ENCODE results near the gene MIPOL1. TPM values are rescaled to one million over a fixed set of nuclear protein-coding genes. Genes with fewer than 3 reads are reported as not detected.
"Not testable (repeated sequence)": the region's sequence is repeated elsewhere in the genome, so short reads cannot be mapped to it uniquely, and the experiment has no call there.

MIPOL1 gene, protein sequence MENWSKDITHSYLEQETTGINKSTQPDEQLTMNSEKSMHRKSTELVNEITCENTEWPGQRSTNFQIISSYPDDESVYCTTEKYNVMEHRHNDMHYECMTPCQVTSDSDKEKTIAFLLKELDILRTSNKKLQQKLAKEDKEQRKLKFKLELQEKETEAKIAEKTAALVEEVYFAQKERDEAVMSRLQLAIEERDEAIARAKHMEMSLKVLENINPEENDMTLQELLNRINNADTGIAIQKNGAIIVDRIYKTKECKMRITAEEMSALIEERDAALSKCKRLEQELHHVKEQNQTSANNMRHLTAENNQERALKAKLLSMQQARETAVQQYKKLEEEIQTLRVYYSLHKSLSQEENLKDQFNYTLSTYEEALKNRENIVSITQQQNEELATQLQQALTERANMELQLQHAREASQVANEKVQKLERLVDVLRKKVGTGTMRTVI
- total RNA-seq: under 1 TPM; 0.46 to 0.50 TPM

DNA sequence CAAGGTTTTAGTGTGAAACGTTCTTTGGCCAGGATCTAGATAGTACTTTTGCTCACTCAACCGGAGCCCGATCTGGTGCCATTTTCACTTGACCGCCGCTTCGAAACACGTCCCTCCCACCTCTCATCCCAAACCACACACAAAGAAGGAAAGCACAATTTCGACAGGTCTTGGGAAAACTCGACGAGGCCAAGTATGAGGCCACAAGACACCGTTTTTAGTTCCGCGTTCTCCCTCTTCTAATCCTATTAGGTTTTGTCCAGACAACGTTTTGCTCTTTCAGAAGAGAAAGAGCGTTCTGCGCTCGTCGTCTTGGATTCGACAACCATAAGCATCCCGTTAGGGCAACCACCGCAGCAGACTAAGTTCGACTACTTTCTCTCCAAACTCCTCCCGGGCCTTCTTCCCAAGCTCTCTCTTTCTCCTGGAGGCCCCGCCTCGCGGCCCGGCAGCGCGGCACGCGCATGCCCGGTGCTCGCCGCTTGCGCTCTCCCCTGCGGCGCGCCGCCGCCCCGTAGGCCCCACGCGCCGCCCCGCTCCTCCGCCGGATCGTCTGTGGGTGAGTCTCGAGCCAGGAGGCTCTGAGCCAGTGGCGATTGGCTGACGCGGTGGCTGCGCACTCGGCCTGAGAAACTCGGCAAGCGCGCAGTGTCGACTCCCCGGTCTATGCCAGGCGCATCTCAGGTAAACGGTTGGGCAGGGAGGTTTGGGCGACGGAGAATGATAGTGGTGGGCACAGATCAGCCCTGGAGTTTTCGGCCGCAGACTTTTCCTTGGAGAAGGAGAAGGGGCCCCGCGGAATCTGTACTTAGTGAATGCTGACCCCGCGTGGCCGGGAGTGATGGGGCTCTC, at the start of gene MIPOL1:
TSS of gene MIPOL1 (plus strand) at position 517 of the 852 bp plus-strand sequence. CDS start 49,952 bp downstream, outside the sequence.
- Mint-ChIP-seq H3K36me3 (ENCODE audit: insufficient read depth in 2 of 2) (no peaks in the 10 kb centered on the region), H3K27ac (no peak within 1 kb of the TSS), H3K27me3 (ENCODE audit: low read depth) (peaks cover 18% of the 10 kb centered on the region), H3K9me3 (peaks cover 0 to 2% of the 10 kb centered on the region in 2 donors), H3K4me3 (peak within 1 kb of the TSS; percentile 73 to 83), H3K4me1 (ENCODE audit: low read depth) (peaks cover 12% of the 10 kb centered on the region)
- ATAC-seq (replicated peaks in 1 of 2) (peak; percentile 66 to 88), DNase-seq (peak; percentile 14 to 16)

DNA sequence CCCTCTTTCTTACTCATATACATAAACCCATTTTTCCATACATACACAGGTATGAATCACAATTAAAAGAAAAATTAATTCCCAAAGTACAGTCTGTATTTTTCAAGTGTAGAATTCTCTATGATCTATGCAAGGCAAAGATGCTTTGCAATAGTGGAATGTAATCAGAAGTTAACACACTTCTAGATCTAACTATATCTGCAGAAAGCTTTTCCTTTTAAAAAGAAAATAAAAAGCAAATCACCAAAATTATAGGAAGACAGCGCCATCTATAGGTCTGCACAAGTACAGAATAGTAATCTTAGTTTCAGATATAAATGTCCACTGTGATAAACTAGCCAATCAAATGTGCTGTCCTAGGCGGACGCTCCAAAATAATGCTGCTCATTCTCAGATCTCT, 47.3 kb upstream of the MIPOL1 start:
- Mint-ChIP-seq H3K27me3 (ENCODE audit: low read depth) (no peaks in the 10 kb centered on the region), H3K4me3 (no peak overlapping the region), H3K27ac (no peak overlapping the region), H3K4me1 (ENCODE audit: low read depth) (no peaks in the 10 kb centered on the region), H3K9me3 (peaks cover 6 to 9% of the 10 kb centered on the region in 2 donors), H3K36me3 (ENCODE audit: insufficient read depth in 2 of 2) (peaks cover 0 to 6% of the 10 kb centered on the region in 2 donors)
- DNase-seq (no peak), ATAC-seq (replicated peaks in 1 of 2) (no peak)

DNA sequence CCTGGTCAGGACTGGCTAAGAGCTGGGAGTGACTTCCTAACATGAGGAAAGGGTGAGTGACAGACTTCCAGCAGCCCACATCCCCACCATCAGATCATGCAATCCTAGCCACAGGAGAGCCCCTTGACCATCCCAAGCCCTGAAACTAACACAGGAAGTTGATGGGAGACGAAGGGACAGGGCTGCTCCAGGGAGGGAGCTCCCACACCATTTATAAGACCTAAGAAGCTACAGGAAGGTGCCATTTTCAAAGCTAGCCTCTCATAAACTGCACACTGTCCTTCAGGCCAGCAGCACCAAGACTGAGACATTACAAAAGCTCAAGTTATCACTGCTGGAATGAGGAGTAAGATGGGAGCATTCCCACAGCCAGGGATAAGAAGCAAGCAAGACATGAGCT, 44.7 kb upstream of the MIPOL1 start:
- H3K4me1 Mint-ChIP-seq (ENCODE audit: low read depth): no peaks in the 10 kb centered on the region
- H3K9me3 Mint-ChIP-seq: peaks cover 9% of the 10 kb centered on the region in 2 donors
- H3K4me3 Mint-ChIP-seq: no peak overlapping the region
- DNase-seq (no peak), ATAC-seq (replicated peaks in 1 of 2) (no peak)
- H3K27me3 Mint-ChIP-seq (ENCODE audit: low read depth): no peaks in the 10 kb centered on the region
- H3K36me3 Mint-ChIP-seq (ENCODE audit: insufficient read depth in 2 of 2): peaks cover 0 to 6% of the 10 kb centered on the region in 2 donors
- H3K27ac Mint-ChIP-seq: no peak overlapping the region

DNA sequence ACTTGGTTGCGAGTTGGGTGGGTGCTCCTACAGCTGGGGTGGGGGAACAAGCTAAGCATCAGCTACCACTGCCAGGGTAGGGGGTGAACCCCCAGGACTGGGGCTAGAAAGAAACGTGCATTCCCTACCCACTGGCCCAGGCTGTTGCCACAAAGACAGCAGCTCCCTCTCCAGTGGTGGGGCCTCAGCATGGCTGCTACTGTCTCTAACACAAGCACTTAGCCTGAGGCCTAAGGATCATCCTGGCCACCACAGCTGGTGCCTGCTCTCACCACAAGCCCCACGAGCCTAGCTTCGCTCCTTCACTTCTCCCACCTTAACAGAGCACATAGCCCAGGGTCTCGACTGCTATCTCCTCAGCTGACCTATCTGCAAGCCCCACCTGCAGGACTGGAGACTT, 44.3 kb upstream of the MIPOL1 start:
- Mint-ChIP-seq H3K4me1 (ENCODE audit: low read depth) (no peaks in the 10 kb centered on the region), H3K4me3 (no peak overlapping the region), H3K36me3 (ENCODE audit: insufficient read depth in 2 of 2) (peaks cover 0 to 6% of the 10 kb centered on the region in 2 donors), H3K27me3 (ENCODE audit: low read depth) (no peaks in the 10 kb centered on the region), H3K27ac (no peak overlapping the region), H3K9me3 (peaks cover 9% of the 10 kb centered on the region in 2 donors)
- no peak for ATAC-seq (replicated peaks in 1 of 2)
- no peak for DNase-seq

DNA sequence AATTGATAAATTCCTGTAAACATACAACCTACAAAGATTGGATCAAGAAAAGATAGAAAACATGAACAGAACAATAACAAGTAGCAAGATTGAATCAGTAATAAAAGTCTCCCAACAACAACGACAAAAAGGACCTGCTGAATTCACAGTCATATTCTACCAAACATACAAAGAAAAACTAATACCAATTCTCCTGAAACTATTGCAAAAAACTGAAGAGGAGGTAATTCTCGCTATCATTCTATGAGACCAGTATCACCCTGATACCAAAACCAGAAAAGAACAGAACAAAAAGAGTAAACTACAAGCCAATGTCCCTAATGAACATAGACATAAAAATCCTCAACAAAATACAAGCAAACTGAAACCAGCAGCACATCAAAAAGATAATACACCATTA, 39.8 kb upstream of the MIPOL1 start:
- Mint-ChIP-seq H3K36me3 (ENCODE audit: insufficient read depth in 2 of 2) (peaks cover 0 to 3% of the 10 kb centered on the region in 2 donors), H3K4me1 (ENCODE audit: low read depth) (no peaks in the 10 kb centered on the region), H3K27me3 (ENCODE audit: low read depth) (no peaks in the 10 kb centered on the region), H3K9me3 (peaks cover 10 to 15% of the 10 kb centered on the region in 2 donors), H3K4me3 (no peak overlapping the region), H3K27ac (no peak overlapping the region)
- DNase-seq: no peak
- no peak for ATAC-seq (replicated peaks in 1 of 2)

DNA sequence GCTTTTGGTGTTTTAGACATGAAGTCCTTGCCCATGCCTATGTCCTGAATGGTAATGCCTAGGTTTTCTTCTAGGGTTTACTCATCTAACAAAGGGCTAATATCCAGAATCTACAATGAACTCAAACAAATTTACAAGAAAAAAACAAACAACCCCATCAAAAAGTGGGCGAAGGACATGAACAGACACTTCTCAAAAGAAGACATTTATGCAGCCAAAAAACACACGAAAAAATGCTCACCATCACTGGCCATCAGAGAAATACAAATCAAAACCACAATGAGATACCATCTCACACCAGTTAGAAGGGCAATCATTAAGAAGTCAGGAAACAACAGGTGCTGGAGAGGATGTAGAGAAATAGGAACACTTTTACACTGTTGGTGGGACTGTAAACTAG, 35.4 kb upstream of the MIPOL1 start:
- not testable (repeated sequence) for H3K4me1 Mint-ChIP-seq (ENCODE audit: low read depth); H3K27ac Mint-ChIP-seq; H3K36me3 Mint-ChIP-seq (ENCODE audit: insufficient read depth in 2 of 2); ATAC-seq (replicated peaks in 1 of 2); H3K9me3 Mint-ChIP-seq; DNase-seq; H3K4me3 Mint-ChIP-seq; H3K27me3 Mint-ChIP-seq (ENCODE audit: low read depth)

DNA sequence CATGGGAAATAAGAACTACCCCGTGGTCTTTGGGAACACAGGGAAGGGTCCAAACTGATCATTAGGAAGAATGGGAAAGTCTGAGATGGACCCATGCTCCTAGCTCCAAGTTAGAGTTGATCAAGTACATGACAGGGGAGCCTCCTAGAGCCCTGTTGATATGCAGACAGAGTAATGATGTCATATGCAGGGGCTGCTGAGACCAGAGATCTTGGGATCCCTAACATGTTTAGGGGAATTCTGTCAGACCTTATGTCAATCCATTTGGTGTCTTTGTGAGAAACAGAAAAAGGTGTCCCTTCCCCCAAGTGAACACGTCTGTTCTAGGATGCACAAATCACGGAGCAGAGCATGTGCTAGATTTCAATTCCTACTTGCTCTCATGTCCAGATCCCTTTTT, 31.9 kb upstream of the MIPOL1 start:
- H3K4me1 Mint-ChIP-seq (ENCODE audit: low read depth): no peaks in the 10 kb centered on the region
- ATAC-seq (replicated peaks in 1 of 2): no peak
- H3K9me3 Mint-ChIP-seq: peaks cover 0 to 4% of the 10 kb centered on the region in 2 donors

DNA sequence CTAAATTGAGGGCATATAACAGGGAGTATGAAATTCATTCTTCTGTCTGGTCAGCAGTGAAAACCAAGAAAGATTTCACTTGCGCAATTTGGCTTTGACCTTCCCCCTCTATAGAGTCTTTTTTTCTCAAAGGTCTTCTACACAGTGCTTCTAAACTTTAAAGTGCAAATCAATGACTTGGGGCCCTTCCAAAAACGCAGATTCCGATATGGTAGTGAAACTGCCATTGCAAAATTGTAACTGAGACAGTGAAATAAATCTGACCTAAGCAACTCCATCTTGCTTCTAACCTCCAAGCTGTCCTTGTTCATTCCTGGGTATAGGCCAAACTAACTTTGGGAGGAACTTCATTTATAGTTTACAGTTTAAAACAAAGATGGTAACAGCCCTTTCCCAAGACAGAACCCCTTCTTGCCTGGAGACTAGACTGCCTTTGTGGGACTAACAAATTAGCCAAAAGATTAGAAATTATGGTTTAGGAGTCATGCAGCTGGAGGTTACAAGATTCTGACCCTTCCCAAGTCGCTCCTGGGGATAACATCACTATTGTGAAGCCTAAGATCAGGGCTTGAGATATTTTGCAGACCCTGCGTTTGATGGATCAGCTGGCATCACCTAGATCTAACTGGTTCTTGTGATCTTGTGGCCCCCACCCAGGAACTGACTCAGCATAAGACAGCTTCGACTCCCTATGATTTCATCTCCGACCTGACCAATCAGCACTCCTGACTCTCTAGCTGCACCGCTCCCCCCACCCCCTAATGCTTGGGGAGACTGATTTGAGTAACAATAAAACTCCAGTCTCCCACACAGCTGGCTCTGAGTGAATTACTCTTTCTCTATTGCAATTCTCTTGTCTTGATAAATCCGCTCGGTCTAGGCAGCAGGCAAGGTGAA, 30.3 kb upstream of the MIPOL1 start:
- Mint-ChIP-seq H3K27ac (no peak overlapping the region), H3K4me1 (ENCODE audit: low read depth) (no peaks in the 10 kb centered on the region), H3K27me3 (ENCODE audit: low read depth) (peaks cover 9% of the 10 kb centered on the region), H3K36me3 (ENCODE audit: insufficient read depth in 2 of 2) (no peaks in the 10 kb centered on the region), H3K4me3 (no peak overlapping the region), H3K9me3 (no peaks in the 10 kb centered on the region)
- ATAC-seq (replicated peaks in 1 of 2) (no peak), DNase-seq (no peak)

More for the DNA sequence above, 31.9 kb upstream of the MIPOL1 start:
- H3K27ac Mint-ChIP-seq: no peak overlapping the region
- no peaks in the 10 kb centered on the region for H3K36me3 Mint-ChIP-seq (ENCODE audit: insufficient read depth in 2 of 2)
- H3K4me3 Mint-ChIP-seq: no peak overlapping the region
- H3K27me3 Mint-ChIP-seq (ENCODE audit: low read depth): no peaks in the 10 kb centered on the region
- no peak for DNase-seq

DNA sequence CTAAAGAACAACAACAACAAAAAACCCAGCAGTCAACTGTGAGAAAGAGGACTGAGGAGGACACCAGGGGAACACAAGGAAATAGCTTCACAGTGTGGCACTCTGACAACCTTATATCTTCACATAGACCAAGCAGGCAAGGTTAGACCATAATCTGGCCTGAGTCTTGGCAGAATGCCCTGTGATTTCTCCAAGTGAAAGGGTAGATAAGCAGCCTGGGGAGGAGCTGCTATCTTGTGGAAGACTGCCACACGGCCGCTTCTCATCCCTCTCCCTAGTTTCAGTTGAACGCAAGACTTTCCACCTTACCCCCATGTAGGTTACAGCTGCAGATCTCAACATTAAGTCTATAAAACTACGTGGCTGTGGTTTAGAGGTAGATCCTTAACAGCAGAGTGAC, 29.0 kb upstream of the MIPOL1 start:
- H3K4me1 Mint-ChIP-seq (ENCODE audit: low read depth): no peaks in the 10 kb centered on the region
- ATAC-seq (replicated peaks in 1 of 2) (no peak), DNase-seq (no peak)
- H3K36me3 Mint-ChIP-seq (ENCODE audit: insufficient read depth in 2 of 2): no peaks in the 10 kb centered on the region
- H3K27ac Mint-ChIP-seq: no peak overlapping the region
- H3K9me3 Mint-ChIP-seq: no peaks in the 10 kb centered on the region
- H3K4me3 Mint-ChIP-seq: no peak overlapping the region
- peaks cover 15% of the 10 kb centered on the region for H3K27me3 Mint-ChIP-seq (ENCODE audit: low read depth)

DNA sequence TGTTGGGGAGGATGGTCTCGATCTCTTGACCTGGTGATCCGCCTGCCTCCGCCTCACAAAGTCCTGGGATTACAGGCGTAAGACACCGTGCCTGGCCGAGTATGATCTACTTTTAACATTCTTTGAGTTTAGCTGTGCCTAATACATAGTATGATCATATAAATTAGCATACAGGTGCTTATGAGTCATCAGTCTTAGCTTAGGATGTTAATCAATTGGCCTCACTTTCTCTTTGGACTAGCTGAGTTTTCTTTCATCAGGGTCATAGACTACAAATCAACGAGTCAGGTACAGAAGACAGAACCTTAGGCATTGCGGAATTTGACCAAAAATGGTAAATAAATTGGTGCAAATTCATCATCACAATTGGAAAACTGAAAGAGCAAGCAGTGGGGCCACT, 27.5 kb upstream of the MIPOL1 start:
- H3K9me3 Mint-ChIP-seq: no peaks in the 10 kb centered on the region
- ATAC-seq (replicated peaks in 1 of 2) (no peak), DNase-seq (no peak)
- H3K27me3 Mint-ChIP-seq (ENCODE audit: low read depth): peaks cover 15% of the 10 kb centered on the region
- no peak overlapping the region for H3K27ac Mint-ChIP-seq
- no peaks in the 10 kb centered on the region for H3K36me3 Mint-ChIP-seq (ENCODE audit: insufficient read depth in 2 of 2)
- H3K4me1 Mint-ChIP-seq (ENCODE audit: low read depth): no peaks in the 10 kb centered on the region
- H3K4me3 Mint-ChIP-seq: no peak overlapping the region

DNA sequence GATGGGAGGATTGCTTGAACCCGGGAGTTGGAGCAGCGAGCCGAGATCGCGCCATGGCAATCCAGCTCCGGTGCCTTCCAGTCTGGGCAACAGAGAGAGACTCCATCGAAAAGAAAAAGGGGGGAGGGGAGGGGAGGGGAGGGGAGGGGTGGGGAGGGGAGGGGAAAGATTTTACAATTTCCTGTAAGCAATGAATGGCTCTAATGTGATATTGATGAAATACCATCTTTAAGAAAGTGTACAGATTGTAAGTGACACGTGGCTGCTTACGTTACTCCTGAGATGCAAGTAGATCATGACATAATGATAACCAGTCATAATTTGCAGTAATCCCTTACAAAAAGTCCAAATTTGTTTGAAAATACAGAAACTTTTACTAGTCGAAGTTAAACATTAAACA, 26.7 kb upstream of the MIPOL1 start:
- DNase-seq: no peak
- no peaks in the 10 kb centered on the region for H3K4me1 Mint-ChIP-seq (ENCODE audit: low read depth)
- no peaks in the 10 kb centered on the region for H3K9me3 Mint-ChIP-seq
- no peak overlapping the region for H3K4me3 Mint-ChIP-seq
- peaks cover 15% of the 10 kb centered on the region for H3K27me3 Mint-ChIP-seq (ENCODE audit: low read depth)
- H3K27ac Mint-ChIP-seq: no peak overlapping the region
- ATAC-seq (replicated peaks in 1 of 2): no peak
- H3K36me3 Mint-ChIP-seq (ENCODE audit: insufficient read depth in 2 of 2): no peaks in the 10 kb centered on the region

DNA sequence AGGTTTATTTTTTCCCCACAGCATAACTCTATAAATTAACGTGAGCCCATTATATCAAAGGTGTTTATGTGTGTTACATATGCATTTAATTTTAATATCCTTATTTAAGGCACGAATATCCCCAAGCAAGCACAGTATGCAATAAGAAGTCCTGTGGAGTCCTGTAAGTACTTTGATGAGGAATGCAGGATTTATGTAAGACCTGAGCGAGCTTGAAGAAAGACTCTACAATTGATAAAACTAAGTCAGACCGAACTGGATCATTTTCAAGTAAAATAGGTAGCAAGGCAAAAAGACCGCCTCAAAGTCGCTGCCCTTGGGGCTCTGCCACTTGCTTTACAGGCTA, 26.1 kb upstream of the MIPOL1 start:
- H3K27ac Mint-ChIP-seq: no peak overlapping the region
- DNase-seq: no peak
- ATAC-seq (replicated peaks in 1 of 2): no peak
- peaks cover 15% of the 10 kb centered on the region for H3K27me3 Mint-ChIP-seq (ENCODE audit: low read depth)
- no peaks in the 10 kb centered on the region for H3K36me3 Mint-ChIP-seq (ENCODE audit: insufficient read depth in 2 of 2)
- no peaks in the 10 kb centered on the region for H3K4me1 Mint-ChIP-seq (ENCODE audit: low read depth)
- H3K4me3 Mint-ChIP-seq: peak overlapping the region in 1 of 2 donors; percentile 77
- H3K9me3 Mint-ChIP-seq: no peaks in the 10 kb centered on the region

Measured in activated T-cell treated with anti-CD3 and anti-CD28 coated beads, Interleukin-2, amount 50 U/mL, for 72 hours (primary cell).